ENCODE measurements around the gene OFD1. TPM values are rescaled to one million over a fixed set of nuclear protein-coding genes. Genes with fewer than 3 reads are reported as not detected.

OFD1 gene
- total and polyA plus RNA-seq, 8 donors = 13.1 to 91.0 (median 19.8) TPM

- DNase-seq (no peak), ATAC-seq (no peak), FAIRE-seq (no peak)
- Histone ChIP-seq H3K9me3 (no peaks in the 10 kb centered on the region), H3K27me3 (peaks cover 0 to 15% (median 5%) of the 10 kb centered on the region in 4 donors), H3K36me3 (no peaks in the 10 kb centered on the region), H3K4me3 (no peak overlapping the region), H3K4me1 (no peaks in the 10 kb centered on the region), H3K27ac (no peak overlapping the region)
- 82 to 84% methylated on average over 6 of the region's 6 CpGs for WGBS, 2 donors
- TF ChIP-seq CTCF (IDR thresholded peaks at IDR 0.05) = no peak
- intact Hi-C loops (cut with DNase I) = no loop called here
Observed at GRCh38 chrX:13816176-13816575, 81.6 kb downstream of the OFD1 start.

- DNase-seq (no peak), FAIRE-seq (no peak), ATAC-seq (no peak)
- 29 to 49% methylated on average over 19 of the region's 19 CpGs for WGBS, 2 donors
- Histone ChIP-seq H3K4me1 (no peaks in the 10 kb centered on the region), H3K36me3 (no peaks in the 10 kb centered on the region), H3K9me3 (no peaks in the 10 kb centered on the region), H3K27me3 (peaks cover 0 to 15% (median 5%) of the 10 kb centered on the region in 4 donors), H3K27ac (no peak within 1 kb of the TSS), H3K4me3 (no peak within 1 kb of the TSS)
- intact Hi-C loops (cut with DNase I) = no loop called here
- no peak for TF ChIP-seq CTCF (IDR thresholded peaks at IDR 0.05)
Observed at GRCh38 chrX:13816643-13817627, 82.4 kb downstream of the OFD1 start, which contains the start of gene GPM6B. Gene GPM6B, minus strand, starts transcription at chrX:13817093. Its CDS starts 189 bp downstream, at chrX:13816904.

Other genes with a start within 250 kb of the OFD1 start
- gene EGFL6, start 165.1 kb upstream of the OFD1 start, total RNA-seq = under 1 TPM in 4 of 6 donors, not detected in 2; 0.06 to 0.28 (median 0.08) TPM
- gene EGFL6, start 165.1 kb upstream of the OFD1 start, polyA plus RNA-seq = under 1 TPM in 1 of 2 donors, not detected in 1; 0.02 TPM
- 1 to 10 TPM; 2.0 to 4.6 (median 2.6) TPM for gene TCEANC, start 81.6 kb upstream of the OFD1 start, total RNA-seq
- gene TCEANC, start 81.6 kb upstream of the OFD1 start, polyA plus RNA-seq = 1 to 10 TPM; 2.1 to 2.9 TPM
- gene RAB9A, start 45.6 kb upstream of the OFD1 start, total RNA-seq = 10 to 100 TPM; 11.7 to 22.0 (median 16.5) TPM
- gene RAB9A, start 45.6 kb upstream of the OFD1 start, polyA plus RNA-seq = 10 to 100 TPM in 1 of 2 donors, 1 to 10 TPM in 1; 8.7 to 18.4 TPM
- gene TRAPPC2, start 128 bp upstream of the OFD1 start, total RNA-seq = 10 to 100 TPM in 2 of 6 donors, 1 to 10 TPM in 4; 6.8 to 13.2 (median 9.4) TPM
- gene TRAPPC2, start 128 bp upstream of the OFD1 start, polyA plus RNA-seq = 1 to 10 TPM; 4.4 to 6.9 TPM
- 1 to 10 TPM in 4 of 6 donors, under 1 TPM in 2; 0.47 to 3.0 (median 1.7) TPM for gene GPM6B, start 82.3 kb downstream of the OFD1 start, total RNA-seq
- 1 to 10 TPM in 1 of 2 donors, under 1 TPM in 1; 0.57 to 1.8 TPM for gene GPM6B, start 82.3 kb downstream of the OFD1 start, polyA plus RNA-seq